GM18502 (cell line): Measurements from ENCODE around the gene TEX2.
"Not testable (repeated sequence)": the region's sequence is repeated elsewhere in the genome, so short reads cannot be mapped to it uniquely, and the experiment has no call there.

Source experiments
- ATAC-seq: cut with Tn5 transposase; IDR thresholded peaks from one replicate; pipeline ENCODE4 v1.9.1; 2021; ENCODE audit warnings: mild to moderate bottlenecking; ENCODE audit not compliant: unreplicated experiment, poor library complexity

TEX2 gene

GRCh38 chr17:64216338-64217248 lies 46.5 kb downstream of the TEX2 start:
- no peak for ATAC-seq

GRCh38 chr17:64216000-64216337 lies 47.1 kb downstream of the TEX2 start:
- no peak for ATAC-seq

GRCh38 chr17:64214950-64215349 lies 48.1 kb downstream of the TEX2 start:
- ATAC-seq, result no peak

- ATAC-seq, result no peak
These were observed 48.9 kb downstream of the TEX2 start for GRCh38 chr17:64213995-64214811.

- no peak for ATAC-seq
These were observed 50.9 kb downstream of the TEX2 start for GRCh38 chr17:64212122-64212521.

GRCh38 chr17:64209983-64210382 lies 53.1 kb downstream of the TEX2 start:
- no peak for ATAC-seq

- ATAC-seq, result no peak
These were observed 53.6 kb downstream of the TEX2 start for GRCh38 chr17:64209356-64209941.

- ATAC-seq, result not testable (repeated sequence)
These were observed 54.4 kb downstream of the TEX2 start for GRCh38 chr17:64208656-64209055.

- ATAC-seq, result no peak
These were observed 57.3 kb downstream of the TEX2 start for GRCh38 chr17:64205804-64206203.

GRCh38 chr17:64203630-64204029 lies 59.4 kb downstream of the TEX2 start:
- ATAC-seq, result no peak

GRCh38 chr17:64202683-64203344 lies 60.2 kb downstream of the TEX2 start:
- ATAC-seq, result no peak

- peak; percentile 56 for ATAC-seq
These were observed 62.7 kb downstream of the TEX2 start for GRCh38 chr17:64200080-64201032.

- no peak for ATAC-seq
These were observed 64.5 kb downstream of the TEX2 start for GRCh38 chr17:64198331-64199090.

GRCh38 chr17:64196601-64197000 lies 66.5 kb downstream of the TEX2 start:
- ATAC-seq, result no peak

GRCh38 chr17:64193561-64193960 lies 69.5 kb downstream of the TEX2 start:
- no peak for ATAC-seq

- ATAC-seq, result no peak
These were observed 70.5 kb downstream of the TEX2 start for GRCh38 chr17:64192589-64192988.

- ATAC-seq, result no peak
These were observed 72.6 kb downstream of the TEX2 start for GRCh38 chr17:64190472-64190871.

GRCh38 chr17:64188088-64188487 lies 75.0 kb downstream of the TEX2 start:
- no peak for ATAC-seq
